ENCODE data around the gene EBLN2.

Gene EBLN2

DNA sequence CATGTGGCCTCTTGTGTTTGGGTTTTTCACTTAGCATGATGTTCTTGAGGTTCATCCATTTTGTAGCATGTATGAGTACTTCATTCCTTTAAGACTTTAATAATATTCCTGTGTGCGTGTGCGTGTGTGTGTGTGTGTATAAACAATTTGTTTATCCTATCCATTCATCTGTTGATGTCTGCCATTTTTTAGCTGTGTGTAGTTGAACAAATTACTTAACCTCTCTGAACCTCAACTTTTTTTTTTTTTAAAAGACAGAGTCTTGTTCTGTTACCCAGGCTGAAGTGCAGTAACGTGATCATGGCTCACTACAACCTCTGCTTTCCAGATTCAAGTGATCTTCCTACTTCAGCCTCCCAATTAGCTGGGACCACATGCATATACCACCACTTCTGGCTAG, 47.3 kb downstream of the EBLN2 start:
- no peak for DNase-seq

DNA sequence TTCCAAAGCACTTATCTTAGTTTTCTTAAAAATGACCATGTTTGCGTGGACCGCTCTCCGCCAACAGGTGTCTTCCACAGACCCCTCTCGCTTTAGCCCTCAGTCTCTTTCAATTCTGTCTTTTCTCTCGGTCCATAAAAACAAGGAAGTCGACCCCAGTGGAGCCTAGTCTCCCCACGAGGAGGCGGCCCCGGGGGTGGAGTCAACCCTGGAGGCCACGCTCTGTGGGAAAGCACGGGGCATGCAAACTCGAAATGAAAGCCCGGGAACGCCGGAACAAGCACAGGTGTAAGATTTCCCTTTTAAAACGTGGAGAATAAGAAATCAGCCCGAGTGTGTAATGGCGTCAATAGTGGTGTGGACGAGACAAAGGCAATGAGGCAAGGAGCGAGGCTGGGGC, 49.1 kb downstream of the EBLN2 start:
- no peak for DNase-seq
